Pancreas (tissue), 10 donors: Measurements from ENCODE around the gene EPHA3. TPM values are rescaled to one million over a fixed set of nuclear protein-coding genes. Genes with fewer than 3 reads are reported as not detected.

Experiments used
- ATAC-seq, 4 donors: fragments of 200-7000 bp; cut with Tn5 transposase; one replicate each; pipeline versions ENCODE4 v1.8.0 to v1.9.1; 2020; ENCODE audit warnings: mild to moderate bottlenecking in 4 of 4, moderate library complexity in 4 of 4
- DNase-seq, 6 donors: peaks; one replicate each; pipeline ENCODE4 v3.0.0-alpha.2; 2020
- FAIRE-seq: peaks from 2 replicates; lab custom pipeline; 2012; peaks lifted over from hg19 to GRCh38; lab: Jason Lieb, UNC
- H3K27ac ChIP-seq, 4 donors: fragments of 200-600 bp; sonication (generic); 1 replicate in 3 of 4; 2 replicates in 1 of 4; pipeline versions ENCODE4 v1.5.0 to v1.8.0; 2020
- H3K27me3 ChIP-seq, 4 donors: fragments of 200-600 bp; one replicate each; pipeline ENCODE4 v1.8.0; 2021
- H3K36me3 ChIP-seq, 3 donors: fragments of 200-600 bp; sonication (generic) in 1 of 3; one replicate each; pipeline versions ENCODE4 v1.5.0 to v1.8.0; 2020 to 2021
- H3K4me1 ChIP-seq, 3 donors: fragments of 200-600 bp; one replicate each; pipeline ENCODE4 v1.8.0; 2021
- H3K4me3 ChIP-seq, 4 donors: fragments of 200-600 bp; sonication (generic) in 2 of 4; one replicate each; pipeline versions ENCODE4 v1.5.0 to v1.8.0; 2020 to 2021
- H3K9me3 ChIP-seq, 4 donors: fragments of 200-600 bp; one replicate each; pipeline ENCODE4 v1.8.0; 2021
- WGBS, 2 donors: extraction: QIAGEN DNeasy Blood & Tissue Kit; methylation state at CpG; one replicate each; pipeline ENCODE4 v1.1.7; 2013; 5-methylcytosine and 5-hydroxymethylcytosine counted together
- intact Hi-C, 3 donors: fragments of 100-400 bp; cut with DNase I; formaldehyde crosslinking; loops; one replicate each; pipeline versions ENCODE4 v1.11.1 to v1.14.2; 2022
- polyA plus RNA-seq, 2 donors: library from polyadenylated mRNA; stranded (reverse); fragments of 200-250 nt; gene quantifications; one replicate each; pipeline ENCODE4 v1.2.3, GENCODE V29; 2013
- total RNA-seq, 6 donors: library from RNA; stranded (reverse); fragmentation: NEBNext Ultra II Directional in 4 of 6; extraction: Animal tissue kit (Norgen Biotek cat#: 25700) in 4 of 6; gene quantifications; one replicate each; pipeline versions ENCODE4 v1.2.1 to v1.2.4, GENCODE V29; 2021 to 2023
- TF ChIP-seq, protein P1 (sequence below), 4 donors: fragments of 200-600 bp; sonication (generic) in 3 of 4; IDR thresholded peaks; one replicate each; pipeline versions ENCODE4 v1.5.0 to v1.8.0; 2021; ENCODE audit warnings: antibody characterized with exemption in 4 of 4
- donor health status: healthy with polysubstance abuse.
- donor health status: DM: no; HTN: no; CAD: no; lungs with moderate emphysema.
- donor health status: DM: no; HTN: no; CAD: no.
- donor health status: control.
- donor health status: control.
- donor health status: Bipolar disorder and iron deficiency.
- donor health status: DM: yes; HTN: yes; CAD: no.
- donor health status: DM: no; HTN: no; CAD: no.
- donor health status: DM: no; HTN: no; CAD: no.
- donor health status: DM: yes; HTN: yes; CAD: no.

Gene EPHA3
- total and polyA plus RNA-seq, 8 donors = 0.27 to 7.7 (median 0.80) TPM

DNA sequence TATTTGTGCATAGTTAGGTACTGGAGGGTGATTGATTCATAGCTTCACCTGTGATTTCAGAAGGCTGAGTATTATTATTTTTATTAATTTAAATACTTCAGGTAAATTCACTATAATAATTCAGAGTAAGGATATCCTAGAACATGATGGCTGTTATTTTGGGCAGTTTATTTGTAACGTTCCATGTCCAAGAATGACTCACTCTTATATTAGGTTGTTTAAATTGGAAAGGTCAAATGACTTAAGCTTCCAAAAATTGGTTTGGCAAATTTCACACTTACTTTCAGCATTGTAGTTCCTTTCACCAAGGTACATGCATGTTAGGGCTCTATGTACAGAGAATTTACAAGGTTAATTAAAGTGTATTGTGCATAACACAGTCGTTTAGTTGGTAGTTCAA lies 120.2 kb downstream of the EPHA3 start:
- ATAC-seq (no peak), FAIRE-seq (no peak), DNase-seq (no peak)
- no peak overlapping the region for H3K27ac ChIP-seq
- no peaks in the 10 kb centered on the region for H3K27me3 ChIP-seq
- H3K4me3 ChIP-seq = no peak overlapping the region
- intact Hi-C loops = no loop called here
- no peaks in the 10 kb centered on the region for H3K4me1 ChIP-seq
- TF ChIP-seq, protein P1, sequence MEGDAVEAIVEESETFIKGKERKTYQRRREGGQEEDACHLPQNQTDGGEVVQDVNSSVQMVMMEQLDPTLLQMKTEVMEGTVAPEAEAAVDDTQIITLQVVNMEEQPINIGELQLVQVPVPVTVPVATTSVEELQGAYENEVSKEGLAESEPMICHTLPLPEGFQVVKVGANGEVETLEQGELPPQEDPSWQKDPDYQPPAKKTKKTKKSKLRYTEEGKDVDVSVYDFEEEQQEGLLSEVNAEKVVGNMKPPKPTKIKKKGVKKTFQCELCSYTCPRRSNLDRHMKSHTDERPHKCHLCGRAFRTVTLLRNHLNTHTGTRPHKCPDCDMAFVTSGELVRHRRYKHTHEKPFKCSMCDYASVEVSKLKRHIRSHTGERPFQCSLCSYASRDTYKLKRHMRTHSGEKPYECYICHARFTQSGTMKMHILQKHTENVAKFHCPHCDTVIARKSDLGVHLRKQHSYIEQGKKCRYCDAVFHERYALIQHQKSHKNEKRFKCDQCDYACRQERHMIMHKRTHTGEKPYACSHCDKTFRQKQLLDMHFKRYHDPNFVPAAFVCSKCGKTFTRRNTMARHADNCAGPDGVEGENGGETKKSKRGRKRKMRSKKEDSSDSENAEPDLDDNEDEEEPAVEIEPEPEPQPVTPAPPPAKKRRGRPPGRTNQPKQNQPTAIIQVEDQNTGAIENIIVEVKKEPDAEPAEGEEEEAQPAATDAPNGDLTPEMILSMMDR (IDR thresholded peaks at IDR 0.05) = no peak
- H3K36me3 ChIP-seq = no peaks in the 10 kb centered on the region
- WGBS, 2 donors = 23% methylated on average over 2 of the region's 2 CpGs
- H3K9me3 ChIP-seq = no peaks in the 10 kb centered on the region

DNA sequence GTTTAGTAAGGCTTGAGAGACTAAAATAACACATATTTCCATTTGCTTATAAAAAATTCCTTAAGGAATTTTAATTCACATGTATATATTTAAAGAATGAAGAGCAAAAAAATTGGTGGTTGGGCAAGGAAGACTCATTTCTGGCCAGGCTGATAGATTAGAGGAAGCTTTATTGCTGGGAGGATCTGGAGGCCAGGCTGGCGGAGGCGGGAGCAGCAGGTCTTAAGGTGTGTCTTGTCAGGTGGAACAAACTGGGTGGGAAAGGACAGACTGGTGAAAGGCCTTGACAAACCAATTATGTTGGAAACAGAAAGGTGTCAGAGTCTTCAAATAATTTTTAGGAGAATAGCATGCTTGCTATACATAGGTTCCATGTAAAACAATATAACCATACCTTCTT lies 124.7 kb downstream of the EPHA3 start:
- 96 to 98% methylated on average over 2 of the region's 2 CpGs for WGBS, 2 donors
- Histone ChIP-seq H3K4me1 (no peaks in the 10 kb centered on the region), H3K27ac (no peak overlapping the region), H3K4me3 (no peak overlapping the region), H3K9me3 (no peaks in the 10 kb centered on the region), H3K36me3 (no peaks in the 10 kb centered on the region), H3K27me3 (no peaks in the 10 kb centered on the region)
- intact Hi-C loops = no loop called here
- TF ChIP-seq, protein P1 (IDR thresholded peaks at IDR 0.05) = no peak
- DNase-seq (no peak), ATAC-seq (no peak), FAIRE-seq (no peak)

DNA sequence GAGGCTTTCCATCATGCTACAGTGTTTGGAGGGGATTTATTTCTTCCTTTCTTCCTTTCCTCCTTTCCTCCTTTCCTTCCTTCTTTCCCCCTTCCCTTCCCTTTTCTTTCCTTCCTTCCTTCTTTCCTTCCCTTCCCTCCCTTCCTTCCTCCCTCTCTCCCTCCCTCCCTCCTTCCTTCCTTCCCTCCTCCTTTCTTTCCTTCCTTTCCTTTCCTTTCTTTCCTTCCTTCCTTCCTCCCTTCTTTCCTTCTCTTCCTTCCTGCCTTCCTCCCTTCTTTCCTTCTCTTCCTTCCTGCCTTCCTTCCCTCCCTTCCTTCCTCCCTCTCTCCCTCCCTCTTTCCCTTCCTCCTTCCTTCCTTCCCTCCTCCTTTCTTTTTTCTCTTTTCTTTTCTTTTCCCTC lies 127.2 kb downstream of the EPHA3 start:
- Histone ChIP-seq H3K4me1 (no peaks in the 10 kb centered on the region), H3K27ac (no peak overlapping the region), H3K36me3 (no peaks in the 10 kb centered on the region), H3K27me3 (no peaks in the 10 kb centered on the region), H3K4me3 (no peak overlapping the region), H3K9me3 (no peaks in the 10 kb centered on the region)
- FAIRE-seq (no peak), DNase-seq (no peak), ATAC-seq (no peak)
- intact Hi-C loops = no loop called here
- TF ChIP-seq, protein P1 (IDR thresholded peaks at IDR 0.05) = no peak

DNA sequence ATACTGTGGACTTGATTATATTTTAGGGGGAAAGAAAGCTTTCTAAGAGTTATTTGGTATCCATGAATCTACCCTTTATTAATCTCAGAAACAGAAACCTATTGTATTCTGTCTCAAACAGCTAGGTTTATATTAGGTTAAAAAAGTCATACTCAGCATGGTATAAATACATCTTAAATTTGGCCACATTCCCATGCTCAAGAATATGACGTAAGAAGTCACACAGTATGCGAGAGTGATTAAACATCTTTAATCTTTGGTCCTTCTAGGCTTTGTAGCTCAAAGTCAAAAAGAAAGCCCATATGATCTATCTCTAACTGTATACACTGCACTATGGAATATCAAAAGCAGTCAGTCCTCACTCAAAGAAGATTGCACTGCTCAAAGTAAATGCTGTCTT lies 131.4 kb downstream of the EPHA3 start:
- H3K4me3 ChIP-seq = no peak overlapping the region
- no peaks in the 10 kb centered on the region for H3K27me3 ChIP-seq
- no peak for FAIRE-seq
- no peak for ATAC-seq
- 40 to 51% methylated on average over 2 of the region's 2 CpGs for WGBS, 2 donors
- H3K9me3 ChIP-seq = no peaks in the 10 kb centered on the region
- H3K4me1 ChIP-seq = no peaks in the 10 kb centered on the region
- H3K36me3 ChIP-seq = no peaks in the 10 kb centered on the region
- intact Hi-C loops = no loop called here
- no peak overlapping the region for H3K27ac ChIP-seq
- no peak for DNase-seq
- TF ChIP-seq, protein P1 (IDR thresholded peaks at IDR 0.05) = no peak

DNA sequence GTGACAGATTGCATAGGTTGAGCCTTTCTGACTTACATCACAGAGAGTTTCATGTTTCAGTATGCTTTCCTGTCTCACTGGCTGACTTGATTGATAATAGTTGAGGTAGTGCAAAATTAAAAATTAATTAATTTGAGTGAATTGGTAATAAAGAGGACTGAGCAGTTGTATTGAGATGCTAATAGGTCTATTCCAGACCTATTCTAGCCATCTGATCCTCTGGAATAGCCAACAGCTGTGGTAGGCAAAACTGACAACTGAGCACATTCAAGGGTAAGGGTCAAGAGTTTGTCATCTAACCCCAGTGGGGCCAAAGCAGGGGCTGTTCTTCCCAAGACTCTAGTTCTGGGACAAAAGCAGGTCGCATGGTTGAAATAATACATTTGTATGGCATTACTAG lies 132.4 kb downstream of the EPHA3 start:
- no peak overlapping the region for H3K27ac ChIP-seq
- no peak for FAIRE-seq
- H3K9me3 ChIP-seq = no peaks in the 10 kb centered on the region
- no peak for ATAC-seq
- no peak for DNase-seq
- H3K27me3 ChIP-seq = no peaks in the 10 kb centered on the region
- TF ChIP-seq, protein P1 (IDR thresholded peaks at IDR 0.05) = no peak
- H3K4me1 ChIP-seq = no peaks in the 10 kb centered on the region
- 51 to 63% methylated on average over 1 of the region's 1 CpG for WGBS, 2 donors
- no peak overlapping the region for H3K4me3 ChIP-seq
- intact Hi-C loops = no loop called here
- H3K36me3 ChIP-seq = no peaks in the 10 kb centered on the region
